Thymus (tissue), 11 donors: ENCODE results near the gene SCML1. TPM values are rescaled to one million over a fixed set of nuclear protein-coding genes. Genes with fewer than 3 reads are reported as not detected.

Experiments
- DNase-seq, 9 donors: peaks; one replicate each; pipeline ENCODE4 v3.0.0-alpha.2; 2013; ENCODE audit warnings: low spot score in 9 of 9, low read depth in 6 of 9, missing footprints in 1 of 9
- H3K27ac ChIP-seq, 2 donors: one replicate each; pipeline ENCODE4 v1.5.1; 2013; ENCODE audit warnings: control low read depth in 1 of 2, low read depth in 1 of 2, low read length in 1 of 2, mild to moderate bottlenecking in 1 of 2, moderate library complexity in 1 of 2
- H3K27me3 ChIP-seq, 2 donors: one replicate each; pipeline ENCODE4 v1.5.1; 2013; ENCODE audit warnings: low read length in 1 of 2; ENCODE audit not compliant: control insufficient read depth in 2 of 2, insufficient read depth in 1 of 2
- H3K36me3 ChIP-seq, 2 donors: one replicate each; pipeline ENCODE4 v1.5.1; 2013; ENCODE audit warnings: low read length in 1 of 2, mild to moderate bottlenecking in 1 of 2, moderate library complexity in 1 of 2; ENCODE audit not compliant: control insufficient read depth in 2 of 2, insufficient read depth in 2 of 2
- H3K4me1 ChIP-seq, 2 donors: one replicate each; pipeline ENCODE4 v1.5.1; 2013; ENCODE audit warnings: low read length in 2 of 2; ENCODE audit not compliant: control insufficient read depth in 2 of 2, insufficient read depth in 2 of 2
- H3K4me3 ChIP-seq, 2 donors: one replicate each; pipeline ENCODE4 v1.5.1; 2013; ENCODE audit warnings: low read length in 2 of 2, control low read depth in 1 of 2, mild to moderate bottlenecking in 1 of 2
- H3K9me3 ChIP-seq, 2 donors: one replicate each; pipeline ENCODE4 v1.5.1; 2013; ENCODE audit warnings: low read length in 1 of 2, mild to moderate bottlenecking in 1 of 2; ENCODE audit not compliant: control insufficient read depth in 2 of 2, insufficient read depth in 1 of 2
- WGBS: extraction: QIAGEN DNeasy Blood & Tissue Kit; methylation state at CpG from one replicate; pipeline ENCODE4 v1.1.7; 2013; 5-methylcytosine and 5-hydroxymethylcytosine counted together
- polyA plus RNA-seq: library from polyadenylated mRNA; stranded (reverse); fragments of 200-250 nt; gene quantifications from one replicate; pipeline ENCODE4 v1.2.3, GENCODE V29; 2013
- total RNA-seq: library from RNA; stranded (reverse); fragments of 120-200 nt; gene quantifications from one replicate; pipeline ENCODE4 v1.2.4, GENCODE V29; 2013
- donor health status: healthy.

Gene SCML1
- total and polyA plus RNA-seq, 2 donors = 10.2 to 92.1 TPM

- DNase-seq = no peak
- 98% methylated on average over 4 of the region's 4 CpGs for WGBS
- Histone ChIP-seq H3K27ac (no peak overlapping the region), H3K4me3 (no peak overlapping the region), H3K4me1 (no peaks in the 10 kb centered on the region), H3K36me3 (no peaks in the 10 kb centered on the region), H3K9me3 (no peaks in the 10 kb centered on the region), H3K27me3 (no peaks in the 10 kb centered on the region)
Observed at GRCh38 chrX:17706676-17707075, 30.6 kb upstream of the SCML1 start.

GRCh38 chrX:17707731-17708130 is 29.6 kb upstream of the SCML1 start:
- Histone ChIP-seq H3K36me3 (no peaks in the 10 kb centered on the region), H3K4me3 (no peak overlapping the region), H3K27ac (no peak overlapping the region), H3K27me3 (no peaks in the 10 kb centered on the region), H3K9me3 (no peaks in the 10 kb centered on the region), H3K4me1 (no peaks in the 10 kb centered on the region)
- DNase-seq = no peak
- 92% methylated on average over 3 of the region's 3 CpGs for WGBS

GRCh38 chrX:17710871-17711301 is 26.4 kb upstream of the SCML1 start:
- Histone ChIP-seq H3K4me1 (no peaks in the 10 kb centered on the region), H3K27me3 (no peaks in the 10 kb centered on the region), H3K9me3 (no peaks in the 10 kb centered on the region), H3K27ac (no peak overlapping the region), H3K4me3 (no peak overlapping the region), H3K36me3 (no peaks in the 10 kb centered on the region)
- DNase-seq = no peak
- WGBS = 91% methylated on average over 1 of the region's 1 CpG

GRCh38 chrX:17713288-17713687 is 24.0 kb upstream of the SCML1 start:
- DNase-seq = no peak
- Histone ChIP-seq H3K4me1 (no peaks in the 10 kb centered on the region), H3K27me3 (no peaks in the 10 kb centered on the region), H3K4me3 (no peak overlapping the region), H3K9me3 (no peaks in the 10 kb centered on the region), H3K36me3 (no peaks in the 10 kb centered on the region), H3K27ac (no peak overlapping the region)
- WGBS = 36% methylated on average over 2 of the region's 2 CpGs

GRCh38 chrX:17718649-17719165 is 18.6 kb upstream of the SCML1 start:
- H3K9me3 ChIP-seq = no peaks in the 10 kb centered on the region
- no peak for DNase-seq
- H3K27ac ChIP-seq = no peak overlapping the region
- no peaks in the 10 kb centered on the region for H3K36me3 ChIP-seq
- no peak overlapping the region for H3K4me3 ChIP-seq
- no peaks in the 10 kb centered on the region for H3K27me3 ChIP-seq
- no peaks in the 10 kb centered on the region for H3K4me1 ChIP-seq

- WGBS = 88% methylated on average over 6 of the region's 6 CpGs
- Histone ChIP-seq H3K9me3 (no peaks in the 10 kb centered on the region), H3K27me3 (no peaks in the 10 kb centered on the region), H3K27ac (no peak overlapping the region), H3K4me3 (no peak overlapping the region), H3K4me1 (no peaks in the 10 kb centered on the region), H3K36me3 (no peaks in the 10 kb centered on the region)
- DNase-seq = no peak
Observed at GRCh38 chrX:17719711-17720110, 17.6 kb upstream of the SCML1 start.

GRCh38 chrX:17721715-17722114 is 15.6 kb upstream of the SCML1 start:
- DNase-seq = no peak
- Histone ChIP-seq H3K36me3 (no peaks in the 10 kb centered on the region), H3K9me3 (no peaks in the 10 kb centered on the region), H3K4me3 (no peak overlapping the region), H3K27me3 (peaks cover 0 to 4% of the 10 kb centered on the region in 2 donors), H3K4me1 (no peaks in the 10 kb centered on the region), H3K27ac (no peak overlapping the region)
- WGBS = 95% methylated on average over 4 of the region's 4 CpGs

- H3K36me3 ChIP-seq = no peaks in the 10 kb centered on the region
- H3K27ac ChIP-seq = no peak overlapping the region
- 95% methylated on average over 2 of the region's 2 CpGs for WGBS
- DNase-seq = no peak
- H3K4me1 ChIP-seq = no peaks in the 10 kb centered on the region
- H3K9me3 ChIP-seq = no peaks in the 10 kb centered on the region
- no peak overlapping the region for H3K4me3 ChIP-seq
- H3K27me3 ChIP-seq = peaks cover 0 to 4% of the 10 kb centered on the region in 2 donors
Observed at GRCh38 chrX:17725181-17725580, 12.1 kb upstream of the SCML1 start.

- no peaks in the 10 kb centered on the region for H3K9me3 ChIP-seq
- H3K27me3 ChIP-seq = no peaks in the 10 kb centered on the region
- no peak for DNase-seq
- no peak overlapping the region for H3K27ac ChIP-seq
- 96% methylated on average over 16 of the region's 16 CpGs for WGBS
- peaks cover 0 to 4% of the 10 kb centered on the region in 2 donors for H3K4me1 ChIP-seq
- H3K4me3 ChIP-seq = no peak overlapping the region
- H3K36me3 ChIP-seq = no peaks in the 10 kb centered on the region
Observed at GRCh38 chrX:17732138-17732783, 5.0 kb upstream of the SCML1 start.
